ENCODE data around the gene NELFB.

Gene NELFB

DNA sequence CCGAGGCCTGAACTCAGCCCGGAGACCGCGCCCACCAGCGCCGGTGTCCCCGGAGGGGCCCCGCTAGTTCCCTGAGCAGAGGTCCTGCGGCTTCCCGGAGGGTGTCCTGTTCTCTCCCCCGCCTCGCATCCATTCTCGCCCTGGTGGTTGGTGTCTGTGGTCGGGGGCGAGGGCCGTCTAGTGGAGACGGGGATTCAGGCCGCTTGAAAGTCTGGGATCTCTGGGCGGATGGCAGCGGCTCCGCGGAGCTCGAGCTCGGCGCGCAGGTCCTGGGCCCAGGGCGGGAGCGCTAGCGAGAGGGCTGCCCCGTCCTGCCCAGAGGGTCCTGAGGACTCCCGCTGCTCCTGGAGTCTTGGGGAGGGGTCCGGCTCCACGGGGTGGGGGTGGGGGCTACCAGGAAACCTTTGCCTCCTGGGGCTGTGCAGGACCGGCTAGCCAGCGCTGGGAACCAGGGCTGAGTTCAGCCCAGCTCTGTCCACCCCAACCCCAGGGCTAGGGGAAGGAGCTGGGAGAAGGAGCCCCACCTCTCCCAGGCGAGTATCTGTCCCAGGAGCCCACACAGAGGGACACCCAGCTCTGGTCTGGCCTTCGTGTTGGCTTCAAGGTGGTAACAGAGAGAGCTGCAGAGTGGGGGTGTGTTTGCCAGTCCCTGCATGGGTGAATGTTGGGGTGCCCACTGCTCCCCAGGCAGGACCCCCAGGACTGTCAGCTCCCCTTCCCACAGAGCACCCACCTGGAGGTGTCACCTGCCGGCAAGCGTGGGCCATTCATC is 26.4 kb downstream of the NELFB start:
- no peak for DNase-seq (ENCODE audit: low spot score)

DNA sequence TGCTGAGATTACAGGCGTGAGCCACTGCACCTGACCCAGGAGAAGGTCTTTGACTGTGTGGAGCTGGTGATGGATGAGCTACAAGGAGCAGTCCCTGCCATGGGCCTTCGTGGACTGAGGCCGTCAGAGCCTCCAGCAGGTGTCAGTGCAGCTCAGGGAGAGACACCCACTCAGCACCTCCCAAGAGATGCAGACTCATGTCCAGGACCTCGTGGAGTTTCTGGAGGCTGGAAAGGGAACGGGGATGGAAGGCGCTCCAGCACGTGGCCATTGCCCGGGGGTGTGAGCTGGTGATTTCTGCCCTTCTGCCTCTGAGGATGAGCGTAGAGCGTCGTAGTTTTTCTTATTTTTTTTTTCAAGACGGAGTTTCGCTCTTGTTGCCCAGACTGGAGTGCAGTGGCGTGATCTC is 31.9 kb downstream of the NELFB start:
- peak; percentile 67 for DNase-seq (ENCODE audit: low spot score)

DNA sequence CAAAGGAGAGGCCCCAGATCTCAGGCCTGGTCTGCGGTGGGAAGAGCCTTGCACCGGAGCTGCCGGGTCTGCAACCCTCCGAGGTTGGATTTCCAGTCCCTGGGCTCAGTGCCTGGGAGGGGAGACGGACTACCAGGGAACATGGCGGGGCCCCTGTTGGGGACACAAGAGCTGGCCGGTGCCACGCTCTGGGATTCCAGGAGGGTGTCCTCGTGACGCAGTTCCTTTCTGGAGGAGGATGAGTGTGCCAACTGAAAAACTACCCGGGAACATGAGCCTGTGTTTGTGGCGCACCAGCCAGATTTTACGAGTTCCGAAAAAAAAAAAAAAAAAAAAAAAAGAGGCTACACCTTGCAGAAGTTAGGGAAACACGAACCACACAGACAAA is 38.0 kb downstream of the NELFB start:
- DNase-seq (ENCODE audit: low spot score), result no peak

DNA sequence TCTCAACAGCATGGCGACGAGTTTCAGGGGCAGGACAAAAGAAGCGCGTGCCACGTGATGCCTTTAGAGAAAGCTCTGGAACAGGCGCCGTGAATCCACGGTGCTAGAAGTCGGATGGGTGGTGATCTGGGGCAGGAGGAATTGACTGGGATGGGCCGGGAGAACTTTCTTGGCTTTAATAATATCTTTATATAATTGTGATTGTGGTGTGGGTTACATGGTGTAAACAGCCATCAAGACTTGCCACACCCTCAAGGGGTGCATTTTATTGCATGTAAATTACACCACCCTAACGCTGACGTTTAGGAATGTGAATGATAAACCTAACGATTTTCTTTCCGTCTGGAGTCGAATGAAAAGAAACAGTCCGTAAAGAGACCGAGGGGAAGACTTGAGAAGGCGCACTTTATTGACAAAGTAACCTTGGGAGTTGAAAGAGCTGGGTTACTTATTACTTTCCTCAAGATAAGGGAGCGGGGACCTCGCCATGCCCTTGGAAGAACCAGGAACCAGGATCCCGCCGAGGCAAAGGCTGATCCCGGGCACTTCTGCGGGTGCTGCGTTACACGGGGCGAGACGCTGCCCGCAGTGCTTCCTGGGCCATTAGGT is 38.5 kb downstream of the NELFB start:
- no peak for DNase-seq (ENCODE audit: low spot score)

DNA sequence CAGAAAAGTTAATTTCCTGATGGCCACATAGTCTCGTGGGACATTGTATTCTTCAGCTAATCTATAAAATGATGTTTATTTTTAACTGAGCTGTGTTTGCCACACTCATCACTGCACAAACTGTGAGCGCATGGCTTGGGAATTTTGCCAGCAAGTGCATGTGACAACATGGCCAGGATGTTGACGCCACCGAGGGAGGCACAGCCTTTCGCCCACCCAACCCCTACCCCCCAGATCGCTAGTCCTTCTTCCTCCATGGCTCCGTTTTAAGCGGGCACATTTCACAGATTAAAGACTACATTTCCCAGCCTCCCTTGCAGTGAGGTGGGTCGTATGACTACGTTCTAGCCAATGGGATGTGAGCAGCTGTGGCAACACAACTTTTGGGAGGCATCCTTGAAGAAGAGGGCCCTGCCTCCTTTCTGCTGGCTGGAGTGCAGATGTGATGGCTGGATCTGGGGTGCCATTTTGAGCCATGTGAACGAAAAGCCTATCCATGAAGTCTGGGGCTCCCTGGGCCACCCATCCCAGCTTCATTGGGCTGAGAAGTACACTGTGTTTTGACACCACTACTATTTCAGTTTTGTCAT is 39.1 kb downstream of the NELFB start:
- peak; percentile 55 for DNase-seq (ENCODE audit: low spot score)

DNA sequence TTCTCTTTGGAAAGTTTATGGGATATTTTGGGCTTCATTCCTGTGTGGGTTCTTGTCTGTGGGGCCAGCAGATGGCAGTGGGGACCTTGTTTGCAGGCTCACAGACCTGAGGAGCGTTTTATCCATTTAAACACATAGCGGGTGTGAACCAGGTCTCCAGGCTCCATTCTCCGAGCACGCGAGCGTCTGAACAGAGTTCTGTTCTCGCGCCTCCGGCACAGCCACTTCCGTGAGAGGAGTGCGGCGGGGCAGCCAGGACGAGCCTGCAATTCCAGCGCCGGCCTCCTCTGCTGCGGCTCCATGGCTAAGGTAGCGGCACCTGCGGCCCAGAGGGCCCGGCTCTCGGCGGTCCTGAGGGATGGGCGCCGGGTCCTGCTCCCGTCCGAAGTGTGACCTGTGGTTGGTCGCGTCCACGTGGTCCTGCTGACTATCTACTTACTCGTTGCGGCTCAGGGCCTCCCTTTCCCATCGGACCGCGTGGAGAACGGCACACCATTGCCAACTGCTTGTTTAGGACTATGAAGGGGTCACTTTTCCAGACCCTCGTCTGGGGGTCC is 39.6 kb downstream of the NELFB start:
- DNase-seq (ENCODE audit: low spot score), result no peak

DNA sequence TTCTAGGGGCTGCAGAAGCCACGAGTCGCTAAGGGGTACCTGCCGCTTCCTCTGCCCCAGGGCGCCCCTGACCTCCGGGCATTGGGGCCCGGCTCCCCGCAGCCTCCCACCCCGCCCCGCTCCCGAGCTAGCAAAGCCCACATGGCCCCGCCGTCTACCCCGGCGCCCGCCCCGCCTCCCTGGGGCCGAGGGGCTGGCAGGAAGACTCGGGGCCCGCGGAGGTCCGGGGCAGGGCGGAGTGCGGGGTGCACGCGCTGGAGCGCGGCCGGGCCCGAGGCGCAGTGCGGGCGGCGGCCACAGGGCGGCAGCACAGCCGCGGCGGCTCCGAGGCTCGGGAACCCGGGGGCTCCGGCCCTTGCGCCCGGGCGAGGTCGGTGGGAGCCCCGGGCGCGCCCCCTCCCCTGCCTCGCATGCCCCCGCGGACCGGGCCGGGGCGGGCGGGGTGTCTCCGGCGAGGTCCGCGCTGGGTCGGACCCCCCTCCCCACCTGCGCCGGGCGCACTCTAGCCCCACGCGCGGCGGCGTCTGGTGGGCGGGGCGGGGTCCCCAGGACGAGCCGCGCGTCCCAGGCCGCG is 40.2 kb downstream of the NELFB start:
- peak; percentile 91 for DNase-seq (ENCODE audit: low spot score)

DNA sequence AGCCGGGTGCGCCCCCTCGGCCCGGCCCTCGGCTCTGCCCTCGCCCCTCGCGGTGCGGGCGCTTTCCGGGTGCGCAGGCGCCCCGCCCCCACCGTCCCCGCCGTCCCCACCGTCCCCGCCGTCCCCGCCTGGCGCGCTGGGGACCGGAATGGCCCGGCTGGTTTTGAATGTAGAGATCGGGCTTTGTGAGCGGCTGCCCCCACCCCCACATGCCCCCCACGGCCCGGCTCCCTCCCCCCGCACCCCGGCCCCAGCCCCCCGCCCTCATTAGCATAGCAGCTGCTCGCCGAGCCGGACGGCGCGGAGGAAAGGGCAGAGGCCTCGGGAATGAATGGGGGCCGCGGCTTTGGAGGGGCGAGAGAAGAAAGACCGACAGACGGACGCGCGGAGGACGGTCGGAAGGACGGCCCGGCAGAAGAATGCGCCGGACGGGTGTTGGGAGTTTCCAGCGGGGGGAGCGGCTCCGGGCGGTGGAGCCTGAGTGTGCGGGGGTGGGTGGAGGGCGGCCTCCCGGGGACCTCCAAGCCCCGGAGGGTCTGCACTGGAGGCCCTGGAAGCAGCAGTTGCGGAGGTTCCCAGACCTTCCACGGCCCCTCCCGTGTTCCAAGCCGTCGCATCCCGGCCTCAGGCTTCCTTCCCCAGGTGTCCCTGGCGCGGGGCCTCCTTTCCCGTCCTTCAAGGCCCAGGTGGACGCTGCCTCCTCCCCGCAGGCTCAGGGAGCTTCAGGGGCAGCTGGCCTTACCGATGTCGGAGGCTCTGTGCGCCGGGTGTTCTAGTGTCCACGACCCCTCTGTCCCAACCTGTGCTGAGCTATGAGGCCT is 40.9 kb downstream of the NELFB start:
- no peak for DNase-seq (ENCODE audit: low spot score)

DNA sequence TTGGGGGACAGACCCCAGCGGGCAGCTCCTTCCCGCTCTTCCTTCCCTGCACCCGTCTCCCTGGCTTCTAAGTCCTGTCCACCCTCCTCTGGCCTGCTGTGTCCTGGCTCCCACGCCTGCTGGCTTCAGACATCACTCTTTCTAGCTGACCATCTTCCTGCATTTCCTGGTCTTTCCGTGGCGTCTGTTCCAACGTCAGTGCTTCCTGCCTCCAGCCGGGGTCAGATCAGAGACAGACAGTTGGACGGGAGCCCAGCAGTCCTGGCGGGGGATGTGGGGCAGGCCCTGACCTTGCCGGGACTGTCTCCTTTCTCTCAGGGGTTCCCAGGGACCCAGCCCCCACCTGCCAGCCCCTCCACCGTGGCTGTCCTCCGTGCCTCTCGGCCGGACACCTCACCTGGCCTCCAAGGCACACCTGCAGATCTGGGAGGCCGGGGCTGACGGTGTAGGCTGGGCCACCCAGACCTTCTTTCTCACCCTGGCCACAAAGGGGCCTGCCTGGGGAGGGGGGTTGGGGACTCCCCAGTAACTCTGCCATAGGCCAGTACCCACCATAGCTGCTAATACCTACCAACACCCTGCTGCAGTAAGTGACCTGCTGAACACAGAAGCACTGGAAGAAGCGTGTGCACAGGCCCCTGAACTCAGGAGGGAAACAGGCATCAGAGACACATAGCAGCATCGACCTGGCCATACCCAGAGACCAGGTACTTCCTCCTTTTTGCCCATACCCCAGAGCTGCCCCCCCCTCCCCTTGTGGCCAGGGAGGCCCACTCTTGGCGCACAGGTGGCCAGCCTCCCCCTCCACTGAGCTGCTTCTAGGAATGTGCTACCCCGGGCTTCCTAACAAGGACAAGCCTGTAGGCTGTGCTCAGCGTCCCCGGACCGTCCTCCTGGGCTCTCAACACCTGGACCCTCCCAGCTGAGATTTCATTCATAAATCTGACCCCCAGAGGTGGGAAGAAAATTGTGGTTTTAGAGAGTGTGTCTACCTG is 41.8 kb downstream of the NELFB start:
- no peak for DNase-seq (ENCODE audit: low spot score)

DNA sequence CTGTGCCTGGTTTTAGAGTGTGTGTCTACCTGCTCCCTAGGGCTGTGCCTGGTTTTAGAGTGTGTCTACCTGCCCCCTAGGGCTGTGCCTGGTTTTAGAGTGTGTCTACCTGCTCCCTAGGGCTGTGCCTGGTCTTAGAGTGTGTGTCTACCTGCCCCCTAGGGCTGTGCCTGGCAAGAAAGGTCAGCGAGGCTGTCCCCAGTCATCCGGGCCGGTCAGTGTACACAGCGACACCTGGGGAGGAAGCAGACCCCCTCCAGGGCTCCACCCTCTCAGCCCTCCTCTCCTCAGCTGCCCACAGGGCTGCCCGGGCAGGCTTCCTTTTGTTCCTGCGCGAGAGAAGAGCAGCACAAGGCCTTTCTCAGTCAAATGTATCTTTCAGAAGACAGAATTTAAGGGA is 42.8 kb downstream of the NELFB start:
- no peak for DNase-seq (ENCODE audit: low spot score)

DNA sequence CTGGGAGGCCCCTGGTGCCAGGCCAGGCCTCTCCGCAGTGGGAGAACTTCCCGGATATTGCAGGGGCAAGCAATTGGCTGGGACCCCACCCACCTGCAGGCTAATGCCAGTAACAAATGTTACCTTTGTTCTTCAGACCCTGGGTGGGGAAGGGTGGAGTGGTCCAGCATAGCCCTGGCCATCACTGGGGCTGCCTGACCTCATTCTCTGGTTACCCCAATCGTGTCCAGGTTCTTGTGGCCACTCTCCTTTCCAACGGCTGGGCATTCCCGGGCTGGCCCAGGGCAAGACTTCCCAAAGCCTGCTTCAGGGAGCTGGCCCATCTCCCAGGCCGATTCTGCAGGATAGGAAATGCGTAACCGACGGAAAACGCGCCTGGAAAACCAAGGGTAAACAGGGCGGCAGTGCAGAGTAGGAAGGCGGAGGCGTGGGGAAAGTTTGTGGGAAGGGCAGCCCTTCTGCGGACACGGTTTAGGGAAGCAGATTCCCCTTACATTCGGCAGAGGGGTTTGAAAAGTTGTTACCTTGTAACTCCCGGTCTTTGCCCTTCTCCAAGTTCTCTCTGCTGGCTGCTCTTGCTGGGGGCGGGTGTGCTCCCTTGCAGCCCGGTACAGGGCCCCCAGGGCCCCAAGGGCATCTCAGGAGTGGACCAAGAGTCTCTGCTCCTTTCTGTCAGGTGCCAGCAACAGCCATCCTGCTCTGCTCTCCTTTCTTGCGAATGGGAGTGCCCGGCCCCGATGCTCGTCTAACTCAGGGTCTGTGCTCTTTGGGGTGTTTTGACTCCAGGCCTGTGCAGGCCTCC is 43.5 kb downstream of the NELFB start:
- DNase-seq (ENCODE audit: low spot score), result no peak

DNA sequence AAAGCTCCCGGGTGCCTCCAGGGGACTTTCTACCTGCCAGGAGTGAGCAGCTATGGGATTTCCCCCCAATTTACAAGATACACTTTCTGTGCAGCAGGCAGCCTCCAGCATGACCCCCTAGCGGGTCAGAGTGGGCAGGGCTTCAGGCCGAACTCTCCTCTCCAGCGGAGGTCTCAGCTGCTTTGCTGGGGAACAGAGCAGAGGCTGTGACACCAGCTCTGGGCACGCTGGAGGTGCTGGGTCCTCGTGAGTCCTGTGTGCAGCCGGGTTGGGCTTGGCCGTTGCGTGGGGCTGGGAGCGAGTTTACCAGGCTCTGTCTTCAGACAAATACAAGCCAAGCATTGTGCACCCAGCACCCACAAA is 44.1 kb downstream of the NELFB start:
- no peak for DNase-seq (ENCODE audit: low spot score)

DNA sequence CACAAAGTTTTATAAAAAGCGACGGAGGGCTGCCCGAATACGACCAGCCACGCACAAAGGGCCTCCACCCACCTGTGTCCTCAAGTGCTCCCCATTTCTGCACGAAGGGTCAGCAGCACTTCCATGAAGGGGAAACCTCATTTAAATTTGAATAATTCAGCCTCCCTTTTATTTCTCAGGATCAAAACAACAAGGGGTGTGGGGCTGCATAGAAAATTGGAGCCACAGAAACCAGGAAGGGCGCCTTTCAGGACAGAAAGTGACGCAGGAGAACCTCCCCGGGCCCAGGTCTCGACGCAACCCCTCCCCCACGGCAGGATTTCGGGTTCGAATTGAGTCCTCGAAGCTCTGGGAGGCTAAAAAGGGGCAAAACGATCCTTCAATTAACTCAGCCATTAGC is 44.8 kb downstream of the NELFB start:
- DNase-seq (ENCODE audit: low spot score), result no peak

DNA sequence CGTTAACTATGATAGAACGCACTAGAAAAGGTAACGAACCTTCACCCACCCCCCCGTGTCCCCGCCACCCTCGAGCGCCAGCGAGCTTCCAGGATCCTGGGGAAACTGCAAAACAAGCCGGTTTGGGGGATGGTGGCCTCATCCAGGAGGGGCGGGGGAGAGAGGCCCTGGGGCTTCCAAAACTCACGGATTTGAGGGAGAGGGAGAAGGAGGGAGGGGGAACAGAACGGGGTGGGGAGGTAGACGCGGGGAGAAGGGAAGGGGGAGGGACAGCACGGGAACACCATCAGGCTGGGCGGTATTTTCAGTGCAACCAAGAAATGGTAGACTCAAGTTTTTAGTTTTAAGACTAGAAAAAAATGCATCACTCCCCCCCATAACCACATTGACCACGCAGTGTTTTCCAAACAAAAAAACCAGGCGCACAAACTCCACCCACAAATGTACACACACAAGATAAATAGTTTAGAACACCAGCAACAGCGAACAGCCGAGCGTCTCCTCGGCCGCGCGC is 45.5 kb downstream of the NELFB start:
- no peak for DNase-seq (ENCODE audit: low spot score)

DNA sequence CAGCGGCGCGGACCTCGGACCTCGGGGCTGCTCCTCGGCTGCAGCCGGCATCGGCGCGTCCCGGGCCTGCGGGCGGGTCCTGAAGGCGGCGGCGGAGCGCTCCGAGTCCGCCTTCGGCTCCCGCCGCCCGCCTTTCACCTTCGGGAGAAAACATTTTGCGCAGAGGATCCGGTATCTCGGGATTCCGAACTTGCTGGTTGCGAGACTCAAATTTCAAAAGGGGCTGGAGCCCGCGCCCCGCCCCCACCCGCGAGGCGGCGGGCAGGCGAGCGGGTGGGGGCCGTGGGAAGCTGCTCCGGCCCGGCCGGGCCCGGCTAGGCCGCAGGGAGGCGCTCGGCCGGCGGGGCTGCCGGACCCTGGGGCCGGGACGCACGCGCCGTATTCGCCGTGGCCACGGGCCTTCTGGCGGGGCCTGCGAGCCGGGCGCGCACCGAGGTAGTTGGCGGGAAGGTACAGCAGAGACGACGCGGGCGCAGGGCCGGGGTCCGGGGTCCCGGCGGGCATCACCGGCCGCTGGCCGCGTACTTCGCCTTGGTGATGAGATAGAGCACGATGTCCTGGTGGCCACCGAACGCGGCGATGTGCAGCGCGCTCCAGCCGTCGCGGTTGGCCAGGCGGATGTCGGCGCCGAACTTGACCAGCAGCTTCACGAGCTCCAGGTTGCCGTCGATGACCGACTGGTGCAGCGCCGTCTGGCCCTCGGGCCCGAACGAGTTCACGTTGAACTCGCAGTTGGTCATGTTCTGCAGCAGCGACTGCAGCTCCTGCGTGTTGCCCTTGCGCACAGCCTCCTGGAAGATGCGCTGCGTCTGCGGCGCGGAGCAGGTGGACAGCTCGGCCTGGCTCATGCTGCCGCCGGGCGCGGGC is 46.2 kb downstream of the NELFB start:
- peak; percentile 65 for DNase-seq (ENCODE audit: low spot score)

DNA sequence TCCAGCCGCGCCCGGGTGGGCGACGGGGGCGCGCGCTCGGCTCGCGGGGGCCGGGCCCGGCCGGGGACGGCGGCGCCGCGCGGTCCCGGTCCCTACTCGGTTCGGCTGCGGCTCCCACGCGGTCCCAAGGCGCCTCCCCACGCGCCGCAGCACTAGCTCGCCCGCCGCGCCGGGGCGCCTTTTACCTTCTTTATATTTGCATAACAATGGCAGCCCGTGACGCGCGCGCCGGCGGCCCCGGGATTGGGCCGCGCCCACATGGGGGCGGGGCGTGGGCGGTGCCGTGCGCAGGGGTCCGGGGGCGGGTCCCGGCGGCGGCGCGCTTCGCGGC is 47.0 kb downstream of the NELFB start, which contains the start of gene NRARP:
Gene NRARP, minus strand, starts transcription at position 154 of the 331 bp plus-strand sequence. CDS start 343 bp downstream, outside the sequence.
- DNase-seq (ENCODE audit: low spot score), result peak; percentile 95

DNA sequence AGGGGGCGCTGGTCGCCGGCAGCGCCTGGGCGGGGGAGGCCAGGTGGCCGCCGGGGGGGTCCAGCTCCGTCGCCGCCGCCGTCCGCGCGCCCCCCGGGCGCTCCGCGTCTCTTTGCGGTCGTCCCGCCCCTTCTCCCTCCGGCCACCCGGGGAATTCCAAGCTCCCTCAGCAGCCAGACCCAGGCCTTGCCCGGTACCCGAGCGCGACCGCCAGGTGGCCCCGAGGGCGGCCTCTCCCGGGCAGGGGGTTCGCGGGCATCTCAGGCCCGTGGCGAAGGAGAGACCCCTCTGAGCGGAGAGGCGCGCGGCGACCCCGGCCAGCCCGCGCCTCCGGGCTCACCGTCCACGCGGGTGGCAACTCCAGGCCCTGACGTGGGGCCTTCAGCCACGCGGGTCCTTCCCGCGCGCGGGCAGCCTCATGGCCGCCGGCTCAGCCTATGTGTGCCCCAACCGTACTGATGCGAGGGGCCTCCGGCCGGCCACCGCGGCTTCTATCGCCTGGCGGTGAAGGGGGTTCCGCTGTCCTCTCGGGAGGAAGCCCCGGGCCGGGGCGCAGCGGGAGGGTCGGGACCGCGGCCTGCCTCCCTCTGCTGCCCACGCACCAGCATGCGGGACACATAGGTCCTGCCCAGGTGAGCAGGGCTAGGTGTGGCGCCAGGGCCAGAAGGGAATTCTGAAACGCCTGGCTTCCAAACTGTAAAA is 47.5 kb downstream of the NELFB start:
- no peak for DNase-seq (ENCODE audit: low spot score)
